ENCODE results near the gene CEMP1. TPM values are rescaled to one million over a fixed set of nuclear protein-coding genes. Genes with fewer than 3 reads are reported as not detected.

CEMP1 gene
- total RNA-seq, 1 donor from 2014 or later, result not detected

- Histone ChIP-seq H3K4me2 (no peak overlapping the region), H3K9me3 (ENCODE audit: low read depth) (no peaks in the 10 kb centered on the region), H3F3A (ENCODE audit: low read depth) (no peaks in the 10 kb centered on the region), H4K20me1 (ENCODE audit: low read depth) (peaks cover 21% of the 10 kb centered on the region), H3K36me3 (no peaks in the 10 kb centered on the region), H2AFZ (replicated peaks) (no peak overlapping the region), H3K4me3 (no peak overlapping the region), H3K4me1 (no peaks in the 10 kb centered on the region), H3K9ac (no peak overlapping the region), H3K79me2 (ENCODE audit: low read depth) (no peaks in the 10 kb centered on the region), H3K27ac (no peak overlapping the region), H3K27me3 (no peaks in the 10 kb centered on the region)
- H3K4me1 Mint-ChIP-seq, result peaks cover 29% of the 10 kb centered on the region
- no peak overlapping the region for H3K27ac Mint-ChIP-seq
- H3K36me3 Mint-ChIP-seq, result no peaks in the 10 kb centered on the region
- H3K4me3 Mint-ChIP-seq, result no peak overlapping the region
- no peaks in the 10 kb centered on the region for H3K9me3 Mint-ChIP-seq
- DNase-seq (ENCODE audit: low spot score), result no peak
- peaks cover 8% of the 10 kb centered on the region for H3K27me3 Mint-ChIP-seq (ENCODE audit: insufficient read depth, low read depth)
- TF ChIP-seq EZH2 (IDR thresholded peaks at IDR 0.05) (no peak), EZH2phosphoT487 (IDR thresholded peaks at IDR 0.05) (no peak)
- TF ChIP-seq, protein P1, sequence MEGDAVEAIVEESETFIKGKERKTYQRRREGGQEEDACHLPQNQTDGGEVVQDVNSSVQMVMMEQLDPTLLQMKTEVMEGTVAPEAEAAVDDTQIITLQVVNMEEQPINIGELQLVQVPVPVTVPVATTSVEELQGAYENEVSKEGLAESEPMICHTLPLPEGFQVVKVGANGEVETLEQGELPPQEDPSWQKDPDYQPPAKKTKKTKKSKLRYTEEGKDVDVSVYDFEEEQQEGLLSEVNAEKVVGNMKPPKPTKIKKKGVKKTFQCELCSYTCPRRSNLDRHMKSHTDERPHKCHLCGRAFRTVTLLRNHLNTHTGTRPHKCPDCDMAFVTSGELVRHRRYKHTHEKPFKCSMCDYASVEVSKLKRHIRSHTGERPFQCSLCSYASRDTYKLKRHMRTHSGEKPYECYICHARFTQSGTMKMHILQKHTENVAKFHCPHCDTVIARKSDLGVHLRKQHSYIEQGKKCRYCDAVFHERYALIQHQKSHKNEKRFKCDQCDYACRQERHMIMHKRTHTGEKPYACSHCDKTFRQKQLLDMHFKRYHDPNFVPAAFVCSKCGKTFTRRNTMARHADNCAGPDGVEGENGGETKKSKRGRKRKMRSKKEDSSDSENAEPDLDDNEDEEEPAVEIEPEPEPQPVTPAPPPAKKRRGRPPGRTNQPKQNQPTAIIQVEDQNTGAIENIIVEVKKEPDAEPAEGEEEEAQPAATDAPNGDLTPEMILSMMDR (IDR thresholded peaks at IDR 0.05), result no peak
Observed at GRCh38 chr16:2485811-2486507, 45.2 kb downstream of the CEMP1 start.

GRCh38 chr16:2484898-2485508, 46.2 kb downstream of the CEMP1 start:
- no peak overlapping the region for H3K27ac ChIP-seq
- H3K79me2 ChIP-seq (ENCODE audit: low read depth), result no peaks in the 10 kb centered on the region
- no peak overlapping the region for H3K4me2 ChIP-seq
- Mint-ChIP-seq H3K4me3 (no peak overlapping the region), H3K36me3 (no peaks in the 10 kb centered on the region), H3K27me3 (ENCODE audit: insufficient read depth, low read depth) (peaks cover 8% of the 10 kb centered on the region), H3K4me1 (peaks cover 29% of the 10 kb centered on the region), H3K9me3 (no peaks in the 10 kb centered on the region), H3K27ac (no peak overlapping the region)
- H3K4me1 ChIP-seq, result no peaks in the 10 kb centered on the region
- DNase-seq (ENCODE audit: low spot score), result no peak
- no peak overlapping the region for H2AFZ ChIP-seq (replicated peaks)
- no peaks in the 10 kb centered on the region for H3F3A ChIP-seq (ENCODE audit: low read depth)
- H3K9me3 ChIP-seq (ENCODE audit: low read depth), result no peaks in the 10 kb centered on the region
- no peak for TF ChIP-seq EZH2 (IDR thresholded peaks at IDR 0.05)
- TF ChIP-seq, protein P1 (IDR thresholded peaks at IDR 0.05), result no peak
- no peak for TF ChIP-seq EZH2phosphoT487 (IDR thresholded peaks at IDR 0.05)
- no peak overlapping the region for H3K9ac ChIP-seq
- H4K20me1 ChIP-seq (ENCODE audit: low read depth), result peaks cover 28% of the 10 kb centered on the region
- H3K36me3 ChIP-seq, result no peaks in the 10 kb centered on the region
- no peak overlapping the region for H3K4me3 ChIP-seq
- H3K27me3 ChIP-seq, result no peaks in the 10 kb centered on the region

DNA sequence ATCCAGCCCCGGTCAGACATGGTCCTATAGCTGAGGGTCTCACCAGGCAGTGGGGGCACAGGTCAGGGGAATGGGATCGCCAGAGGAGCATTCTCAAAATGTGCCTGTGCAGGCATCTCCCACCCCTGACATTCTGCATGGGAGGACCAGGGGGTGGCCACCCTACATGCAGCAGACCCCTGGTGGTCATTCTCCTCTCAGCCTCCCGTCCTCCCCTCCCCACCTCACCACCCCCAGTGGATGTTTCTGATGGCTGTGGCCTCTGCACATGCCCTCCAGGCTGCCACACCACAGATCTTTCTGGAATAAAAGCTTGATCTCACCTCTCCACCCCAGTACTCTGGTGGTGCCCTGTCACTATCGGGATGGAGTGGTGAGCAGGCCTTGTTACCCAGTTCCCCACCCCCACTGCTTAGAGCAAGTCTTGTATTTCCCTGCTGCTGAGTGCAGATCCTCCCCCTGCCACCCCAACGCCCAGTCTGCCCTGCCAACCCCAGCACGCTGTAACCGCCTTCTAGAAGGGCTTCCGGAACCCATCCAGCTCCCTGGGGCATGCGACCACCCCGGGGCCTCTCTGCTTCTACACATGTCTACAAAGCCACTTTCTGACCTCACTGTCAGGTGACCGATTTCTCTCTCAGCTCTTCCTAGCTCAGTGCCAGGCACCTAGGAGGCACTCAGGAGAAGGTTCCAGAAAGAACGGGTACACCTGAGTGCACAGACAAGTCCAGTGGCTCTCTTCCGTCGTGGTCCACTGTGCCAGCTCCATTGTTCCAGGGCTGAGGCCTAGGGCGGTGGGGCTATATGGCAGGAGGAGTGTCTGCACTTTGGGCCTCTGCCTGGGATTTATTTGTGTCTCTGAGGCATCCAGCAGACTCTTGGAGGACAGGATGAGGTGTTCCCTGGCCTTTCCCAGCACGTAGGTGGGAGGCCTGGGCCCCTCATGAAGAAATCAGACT, 47.0 kb downstream of the CEMP1 start:
- TF ChIP-seq EZH2phosphoT487 (IDR thresholded peaks at IDR 0.05) (no peak), EZH2 (IDR thresholded peaks at IDR 0.05) (no peak)
- TF ChIP-seq, protein P1 (IDR thresholded peaks at IDR 0.05), result no peak
- no peaks in the 10 kb centered on the region for H3K36me3 ChIP-seq
- no peak overlapping the region for H3K27ac Mint-ChIP-seq
- H3K9ac ChIP-seq, result no peak overlapping the region
- no peak overlapping the region for H2AFZ ChIP-seq (replicated peaks)
- no peaks in the 10 kb centered on the region for H3K9me3 ChIP-seq (ENCODE audit: low read depth)
- H3K9me3 Mint-ChIP-seq, result no peaks in the 10 kb centered on the region
- no peaks in the 10 kb centered on the region for H3K27me3 ChIP-seq
- H3K36me3 Mint-ChIP-seq, result no peaks in the 10 kb centered on the region
- no peaks in the 10 kb centered on the region for H3K4me1 ChIP-seq
- H3K4me3 ChIP-seq, result no peak overlapping the region
- H4K20me1 ChIP-seq (ENCODE audit: low read depth), result peaks cover 32% of the 10 kb centered on the region
- H3K27ac ChIP-seq, result no peak overlapping the region
- H3K27me3 Mint-ChIP-seq (ENCODE audit: insufficient read depth, low read depth), result peaks cover 8% of the 10 kb centered on the region
- H3K4me1 Mint-ChIP-seq, result peaks cover 29% of the 10 kb centered on the region
- no peak for DNase-seq (ENCODE audit: low spot score)
- H3K4me3 Mint-ChIP-seq, result no peak overlapping the region
- no peak overlapping the region for H3K4me2 ChIP-seq
- H3F3A ChIP-seq (ENCODE audit: low read depth), result no peaks in the 10 kb centered on the region
- no peaks in the 10 kb centered on the region for H3K79me2 ChIP-seq (ENCODE audit: low read depth)

Measured in neural progenitor cell (in vitro differentiated cells).